ENCODE results near the gene CLDN1. TPM values are rescaled to one million over a fixed set of nuclear protein-coding genes. Genes with fewer than 3 reads are reported as not detected.

Gene CLDN1
- total RNA-seq, result 195 and 218 TPM in 2 replicates

GRCh38 chr3:190321789-190322603, at the start of gene CLDN1:
Gene CLDN1, minus strand, starts transcription at chr3:190322446. Its CDS starts 240 bp downstream, at chr3:190322206.
- no peak for DNase-seq (ENCODE audit: low read depth)

- DNase-seq (ENCODE audit: low read depth), result no peak
Observed at GRCh38 chr3:190371152-190371551, 48.9 kb upstream of the CLDN1 start.

- DNase-seq (ENCODE audit: low read depth), result no peak
Observed at GRCh38 chr3:190370369-190370768, 48.1 kb upstream of the CLDN1 start.

GRCh38 chr3:190369668-190370295, 47.5 kb upstream of the CLDN1 start:
- peak; percentile 71 for DNase-seq (ENCODE audit: low read depth)

GRCh38 chr3:190368881-190369280, 46.6 kb upstream of the CLDN1 start:
- DNase-seq (ENCODE audit: low read depth), result no peak

- DNase-seq (ENCODE audit: low read depth), result peak; percentile 82
Observed at GRCh38 chr3:190366133-190366532, 43.9 kb upstream of the CLDN1 start.

DNA sequence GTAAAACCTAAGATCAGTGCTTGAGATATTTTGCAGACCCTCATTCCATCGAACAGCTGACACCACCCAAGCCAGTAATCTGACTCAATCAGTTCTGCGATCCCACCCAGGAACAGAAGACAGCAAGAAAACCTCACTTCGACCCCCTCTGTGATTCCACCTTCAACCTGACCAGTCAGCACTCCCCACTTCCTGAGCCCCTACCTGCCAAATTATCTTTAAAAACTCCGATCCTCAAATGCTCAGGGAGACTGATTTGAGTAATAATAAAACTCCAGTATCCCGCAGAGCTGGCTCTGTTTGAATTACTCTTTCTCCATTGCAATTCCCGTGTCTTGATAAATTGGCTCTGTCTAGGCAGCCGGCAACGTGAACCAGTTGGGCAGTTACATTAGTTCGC, 40.0 kb upstream of the CLDN1 start:
- DNase-seq (ENCODE audit: low read depth), result no peak

DNA sequence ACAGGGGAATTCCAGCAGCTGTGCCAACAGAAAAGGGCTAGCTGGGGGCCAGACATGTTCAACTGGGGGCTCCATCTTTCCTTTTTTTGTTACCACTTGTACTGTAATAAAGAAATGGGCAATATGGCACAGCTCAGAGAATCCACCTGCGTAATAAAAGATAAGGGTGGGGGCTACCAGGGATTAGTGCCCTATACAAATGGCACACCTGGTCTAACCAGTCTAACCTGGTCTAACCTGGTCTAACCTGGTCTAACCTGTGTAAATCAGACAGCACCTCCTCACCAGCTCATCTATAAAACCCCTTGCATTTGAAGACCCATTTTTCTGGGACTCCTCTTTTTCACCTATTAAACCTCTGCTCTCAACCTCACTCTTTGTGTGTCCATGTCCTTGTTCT, 39.5 kb upstream of the CLDN1 start:
- DNase-seq (ENCODE audit: low read depth), result no peak

GRCh38 chr3:190360228-190360627, 38.0 kb upstream of the CLDN1 start:
- DNase-seq (ENCODE audit: low read depth), result no peak

GRCh38 chr3:190359813-190360212, 37.6 kb upstream of the CLDN1 start:
- no peak for DNase-seq (ENCODE audit: low read depth)

DNA sequence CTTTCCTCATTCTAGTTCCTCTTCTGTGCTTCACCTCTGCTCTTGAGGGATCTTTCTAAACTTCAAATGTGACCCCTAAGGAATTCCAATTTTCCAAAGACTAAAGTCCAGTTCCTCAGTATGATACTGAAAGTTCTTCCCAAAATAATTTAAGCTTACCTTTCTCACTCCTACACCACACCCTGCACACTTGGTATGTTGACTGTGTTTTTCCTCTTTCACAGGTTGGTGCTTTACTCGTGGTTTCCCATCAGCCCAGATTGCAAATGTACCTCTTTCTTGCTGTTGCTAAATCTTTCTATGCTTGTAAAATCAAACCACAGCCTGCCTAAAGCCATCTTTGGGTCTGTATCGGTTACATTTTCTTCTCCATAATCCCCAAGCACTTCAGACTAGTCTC, 35.2 kb upstream of the CLDN1 start:
- DNase-seq (ENCODE audit: low read depth), result no peak

DNA sequence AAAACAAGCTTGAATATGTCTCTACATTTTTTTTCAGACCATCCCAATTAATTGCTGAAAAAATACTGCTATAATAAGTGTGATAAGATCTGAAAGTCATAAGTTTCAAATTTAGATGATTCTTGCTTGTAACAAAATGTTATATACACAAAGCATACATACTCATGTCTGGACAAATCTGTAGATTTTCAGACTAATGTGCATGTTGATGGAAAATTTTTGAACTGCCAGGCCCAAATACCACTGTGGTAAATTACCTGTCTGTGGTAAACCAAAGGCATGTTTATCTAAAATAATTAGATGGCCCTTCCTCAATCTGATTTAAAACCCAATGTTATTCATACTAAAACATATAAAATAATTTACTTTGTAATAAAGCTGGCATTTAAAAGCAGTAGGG, 34.0 kb upstream of the CLDN1 start:
- no peak for DNase-seq (ENCODE audit: low read depth)

- DNase-seq (ENCODE audit: low read depth), result no peak
Observed at GRCh38 chr3:190352861-190353457, 30.7 kb upstream of the CLDN1 start.

DNA sequence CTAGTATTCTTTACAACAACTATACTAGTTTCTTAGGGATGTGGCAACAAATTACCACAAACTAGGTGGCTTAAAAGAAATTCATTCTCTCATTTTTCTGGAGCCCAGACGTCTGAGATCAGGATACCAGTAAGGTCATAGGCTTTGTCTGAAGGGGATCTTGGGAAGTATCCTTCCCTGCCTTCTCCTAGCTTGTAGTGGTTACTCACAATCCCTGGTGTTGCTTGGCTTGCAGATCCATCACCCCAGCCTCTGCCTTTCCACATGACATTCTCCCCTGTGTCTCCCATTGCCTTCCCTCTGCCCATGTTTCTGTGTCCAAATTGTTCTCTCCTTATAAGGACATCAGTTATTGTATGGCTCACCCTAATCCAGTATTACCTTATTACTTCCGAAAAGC, 24.3 kb upstream of the CLDN1 start:
- peak; percentile 63 for DNase-seq (ENCODE audit: low read depth)

DNA sequence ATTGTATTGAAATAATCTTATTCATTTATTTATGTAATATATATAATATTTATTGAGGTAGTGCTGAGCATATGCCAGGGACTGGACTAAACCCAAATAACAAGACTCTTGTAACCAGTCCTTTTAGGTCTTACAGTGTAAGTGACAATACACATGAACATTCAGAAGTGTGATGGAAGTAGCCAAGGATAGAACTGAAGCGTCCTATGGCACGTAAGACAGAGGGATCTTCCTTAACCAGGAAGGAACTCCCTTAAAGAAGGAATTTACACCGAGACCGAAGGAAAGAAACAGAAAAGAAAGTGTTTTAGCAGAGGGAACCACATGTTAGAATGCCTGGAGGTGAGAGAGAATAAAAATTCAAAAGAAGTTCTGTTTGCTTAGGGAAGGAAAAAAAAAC, 23.6 kb upstream of the CLDN1 start:
- peak; percentile 77 for DNase-seq (ENCODE audit: low read depth)

- DNase-seq (ENCODE audit: low read depth), result peak; percentile 100
Observed at GRCh38 chr3:190345027-190345821, 23.0 kb upstream of the CLDN1 start.

GRCh38 chr3:190340071-190340470, 17.8 kb upstream of the CLDN1 start:
- DNase-seq (ENCODE audit: low read depth), result no peak

DNA sequence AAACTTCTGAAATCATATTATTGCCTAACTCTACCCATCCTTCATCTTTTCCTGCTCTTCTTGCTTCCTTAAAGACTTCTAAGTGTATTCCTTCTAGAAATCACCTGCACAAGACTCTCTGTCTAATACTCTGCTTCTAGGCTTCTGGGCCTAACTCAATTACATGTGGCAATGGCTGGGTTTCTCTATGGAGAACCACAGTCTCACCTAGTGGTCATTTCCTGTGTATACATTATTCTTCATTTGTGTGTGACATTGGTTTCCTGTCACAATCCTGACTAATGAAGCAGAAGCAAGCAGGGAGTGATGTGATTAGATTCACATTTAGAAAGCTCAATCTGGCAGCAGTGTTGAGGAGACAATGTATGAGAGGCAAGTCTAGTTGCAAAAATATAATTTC, 16.9 kb upstream of the CLDN1 start:
- no peak for DNase-seq (ENCODE audit: low read depth)

- DNase-seq (ENCODE audit: low read depth), result peak; percentile 91
Observed at GRCh38 chr3:190338717-190339116, 16.5 kb upstream of the CLDN1 start.

DNA sequence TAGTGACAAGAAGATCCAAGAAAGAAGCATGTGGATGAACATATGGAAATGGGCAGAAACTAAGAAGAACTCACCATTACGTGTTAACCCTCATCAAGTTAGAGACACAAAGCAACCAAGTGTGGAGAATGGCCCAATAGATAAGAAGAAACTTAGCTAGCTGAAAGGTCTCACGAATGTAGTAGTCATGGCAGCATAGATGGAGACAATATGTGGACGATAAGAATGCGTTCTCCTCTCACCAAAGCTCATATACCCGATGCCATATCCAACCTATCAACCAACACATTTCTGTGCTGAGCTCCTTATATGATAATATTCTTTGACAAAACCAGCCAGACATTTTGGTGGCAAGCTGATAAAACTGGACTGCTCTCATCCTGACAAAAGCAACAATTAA, 15.1 kb upstream of the CLDN1 start:
- DNase-seq (ENCODE audit: low read depth), result no peak

DNA sequence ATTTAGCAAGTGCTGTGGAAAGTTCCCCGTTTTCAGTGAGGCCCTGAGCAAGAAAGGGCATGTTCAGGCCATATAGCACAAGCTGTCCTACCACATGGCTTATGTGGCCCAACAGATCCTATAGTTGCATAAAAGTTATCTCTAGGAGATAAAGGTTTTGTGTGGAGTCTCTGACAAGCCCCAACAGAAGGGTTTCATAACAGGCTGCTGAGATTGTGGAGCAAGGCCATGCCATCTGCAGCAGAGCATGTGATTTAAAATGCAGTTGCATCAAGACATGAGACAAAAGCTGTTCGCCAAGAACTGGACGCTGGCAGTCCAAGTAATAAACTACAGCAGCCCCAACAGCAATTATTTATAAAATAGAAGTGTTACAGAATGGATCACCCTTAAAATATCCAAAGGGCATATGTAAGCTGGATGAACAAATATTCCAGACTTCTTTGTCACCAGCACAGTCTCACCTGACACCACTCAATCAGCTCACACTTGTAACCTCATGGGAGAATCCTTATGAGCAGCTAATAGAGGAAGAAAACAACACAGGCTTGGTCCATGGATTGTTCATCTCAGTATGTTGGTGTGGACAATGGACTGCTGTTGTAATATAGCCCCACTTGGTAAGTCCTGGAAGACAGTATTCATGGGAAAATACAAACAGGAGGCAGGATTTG, 14.4 kb upstream of the CLDN1 start:
- DNase-seq (ENCODE audit: low read depth), result no peak

GRCh38 chr3:190333961-190334360, 11.7 kb upstream of the CLDN1 start:
- DNase-seq (ENCODE audit: low read depth), result no peak
